HG02588 (cell line): ENCODE results near the gene MRPL48.
"Not testable (repeated sequence)": the region's sequence is repeated elsewhere in the genome, so short reads cannot be mapped to it uniquely, and the experiment has no call there.

Experiments used
- ATAC-seq: cut with Tn5 transposase; IDR thresholded peaks from one replicate; pipeline ENCODE4 v1.9.1; 2021; ENCODE audit warnings: mild to moderate bottlenecking, moderate library complexity; ENCODE audit not compliant: unreplicated experiment

The MRPL48 gene

DNA sequence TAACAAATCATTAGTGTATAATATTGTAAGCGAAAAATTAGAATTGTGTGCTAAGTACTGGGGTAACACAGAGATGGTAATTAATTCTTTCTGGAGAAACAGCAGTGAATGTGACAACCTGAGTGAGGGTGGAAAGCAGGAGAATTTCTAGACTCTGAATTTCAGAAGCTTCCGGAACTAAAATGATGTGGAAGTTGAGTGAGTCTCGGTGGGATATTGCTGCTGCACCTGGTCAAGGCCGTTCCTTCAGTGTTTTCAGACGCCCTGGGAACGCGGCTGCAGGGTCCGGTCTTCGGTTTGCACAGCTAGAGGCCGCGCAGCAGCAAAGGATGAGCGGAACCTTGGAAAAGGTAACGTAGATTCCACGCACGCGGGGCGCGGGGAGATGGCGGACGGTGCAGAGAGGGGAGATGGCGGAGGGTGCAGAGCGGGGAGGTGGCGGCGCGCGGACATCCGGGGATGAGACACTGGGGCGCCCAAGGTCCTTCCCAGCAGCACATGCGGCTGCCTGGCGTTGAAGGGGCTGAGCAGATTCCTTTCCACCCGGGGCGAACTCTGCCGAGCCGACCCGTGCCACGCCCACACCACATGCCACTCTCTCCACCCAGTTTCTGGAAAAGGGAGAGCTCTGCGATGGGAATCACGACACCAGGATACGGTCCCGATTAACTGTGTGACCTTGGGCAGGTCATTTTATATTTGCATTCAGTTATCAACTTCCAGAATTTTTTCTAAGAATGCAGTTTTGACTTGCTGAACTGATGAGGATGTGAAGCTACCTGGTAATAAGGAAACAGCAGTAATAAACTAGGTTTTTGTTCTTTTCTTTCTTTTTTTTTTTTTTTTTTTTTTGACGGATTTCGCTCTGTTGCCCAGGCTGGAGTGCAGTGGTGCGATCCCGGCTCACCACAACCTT, at the start of gene MRPL48:
MRPL48 (plus strand) TSS at position 232 of the 916 bp plus-strand sequence; CDS start at position 330, 98 bp downstream.
- ATAC-seq = peak; percentile 93

- ATAC-seq = no peak
Observed at GRCh38 chr11:73743045-73743444, 44.6 kb upstream of the MRPL48 start.

DNA sequence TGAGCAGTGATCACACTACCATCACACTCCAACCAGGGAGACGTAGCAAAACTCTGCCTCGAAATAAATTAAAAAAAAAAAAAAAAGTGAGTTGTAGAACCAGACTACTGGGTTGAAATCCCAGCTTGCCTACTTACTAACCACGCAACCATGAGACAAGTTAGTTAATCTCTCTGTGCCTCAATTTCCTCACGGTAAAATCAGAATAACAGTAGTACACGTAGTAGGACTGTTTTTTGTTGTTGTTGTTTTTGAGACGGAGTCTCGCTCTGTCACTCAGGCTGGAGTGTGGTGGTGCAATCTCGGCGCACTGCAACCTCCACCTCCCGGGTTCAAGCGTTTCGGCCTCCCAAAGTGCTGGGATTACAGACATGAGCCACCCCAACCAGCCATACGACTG, 41.0 kb upstream of the MRPL48 start:
- no peak for ATAC-seq

GRCh38 chr11:73747762-73748161, 39.9 kb upstream of the MRPL48 start:
- no peak for ATAC-seq

GRCh38 chr11:73748300-73748699, 39.4 kb upstream of the MRPL48 start:
- ATAC-seq = no peak

DNA sequence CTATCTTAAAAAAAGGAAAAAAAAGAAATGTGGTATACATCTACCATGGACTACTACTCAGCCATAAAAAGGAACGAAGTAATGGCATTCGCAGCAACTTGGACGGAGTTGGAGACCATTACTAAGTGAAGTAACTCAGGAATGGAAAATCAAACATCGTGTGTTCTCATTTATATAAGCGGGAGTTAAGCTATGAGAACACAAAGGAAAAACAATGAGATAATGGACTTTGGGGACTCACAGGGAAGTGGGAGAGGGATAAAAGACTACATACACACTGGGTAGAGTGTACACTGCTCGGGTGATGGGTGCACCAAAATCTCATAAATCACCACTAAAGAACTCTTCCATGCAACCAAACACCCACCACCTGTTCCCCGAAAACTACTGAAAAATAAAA, 38.6 kb upstream of the MRPL48 start:
- ATAC-seq = no peak

DNA sequence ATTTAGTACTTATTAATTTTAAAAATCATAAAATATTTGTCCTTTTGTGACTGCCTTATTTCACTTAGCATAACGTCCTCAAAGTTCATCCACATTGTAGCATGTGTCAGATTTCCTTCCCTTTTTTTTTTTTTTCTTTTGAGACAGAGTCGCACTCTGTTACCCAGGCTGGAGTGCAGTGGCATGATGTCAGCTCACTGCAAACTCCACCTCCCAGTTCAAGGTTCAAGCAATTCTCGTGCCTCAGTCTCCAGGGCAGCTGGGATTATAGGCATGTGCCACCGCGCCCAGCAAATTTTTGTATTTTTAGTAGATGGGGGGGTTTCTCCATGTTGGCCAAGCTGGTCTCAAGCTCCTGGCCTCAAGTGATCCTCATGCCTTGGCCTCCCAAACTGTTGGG, 37.4 kb upstream of the MRPL48 start:
- ATAC-seq = no peak

GRCh38 chr11:73750862-73751261, 36.8 kb upstream of the MRPL48 start:
- ATAC-seq = not testable (repeated sequence)

- no peak for ATAC-seq
Observed at GRCh38 chr11:73752216-73752867, 35.3 kb upstream of the MRPL48 start.

DNA sequence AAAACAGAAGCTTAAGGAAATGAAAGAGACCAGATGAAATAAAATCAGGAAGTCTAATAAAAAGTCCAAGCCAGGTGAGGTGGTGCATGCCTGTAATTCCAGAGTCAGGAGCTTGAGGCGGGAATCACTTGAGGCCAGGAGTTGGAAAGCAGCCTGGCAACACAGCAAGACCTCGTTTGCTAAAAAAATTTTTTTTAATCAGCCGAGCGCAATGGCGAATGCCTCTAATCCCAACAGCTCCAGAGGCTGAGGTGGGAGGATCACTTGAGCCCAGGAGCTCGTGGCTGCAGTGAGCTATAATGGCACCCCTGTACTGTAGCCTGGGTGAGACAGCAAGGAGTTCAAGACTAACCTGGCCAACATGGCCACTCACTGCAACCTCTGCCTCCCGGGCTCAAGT, 34.8 kb upstream of the MRPL48 start:
- ATAC-seq = no peak

DNA sequence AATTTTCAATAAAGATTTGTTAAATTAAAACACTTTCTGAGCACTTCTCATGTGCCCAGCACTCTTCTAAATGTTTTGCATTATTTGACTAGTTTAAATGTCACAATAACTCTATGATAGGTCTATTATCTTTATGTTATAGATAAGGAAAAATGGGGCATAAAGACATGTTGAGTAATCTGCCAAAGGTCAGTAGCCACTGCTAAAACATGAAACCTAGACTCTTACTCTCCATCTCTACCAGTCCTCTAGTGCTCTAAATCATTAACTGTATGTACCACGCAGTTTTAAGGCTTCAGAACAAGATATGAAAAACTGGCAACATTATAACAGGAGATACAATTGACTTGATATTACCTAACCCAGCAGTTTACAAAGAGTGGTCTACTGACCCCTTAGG, 33.7 kb upstream of the MRPL48 start:
- no peak for ATAC-seq

GRCh38 chr11:73755670-73756069, 32.0 kb upstream of the MRPL48 start:
- ATAC-seq = no peak

- ATAC-seq = no peak
Observed at GRCh38 chr11:73757598-73757997, 30.1 kb upstream of the MRPL48 start.

GRCh38 chr11:73758451-73758850, 29.2 kb upstream of the MRPL48 start:
- no peak for ATAC-seq

GRCh38 chr11:73759610-73760134, 28.0 kb upstream of the MRPL48 start:
- ATAC-seq = no peak

- peak; percentile 7 for ATAC-seq
Observed at GRCh38 chr11:73760135-73760678, 27.5 kb upstream of the MRPL48 start.

GRCh38 chr11:73760679-73761402, 26.8 kb upstream of the MRPL48 start, which contains the start of gene RAB6A:
RAB6A (minus strand) TSS chr11:73761074; CDS start chr11:73760635, 439 bp downstream.
- ATAC-seq = peak; percentile 88

GRCh38 chr11:73761403-73761945, 26.2 kb upstream of the MRPL48 start:
- peak; percentile 0 for ATAC-seq

GRCh38 chr11:73762732-73763131, 24.9 kb upstream of the MRPL48 start:
- no peak for ATAC-seq

DNA sequence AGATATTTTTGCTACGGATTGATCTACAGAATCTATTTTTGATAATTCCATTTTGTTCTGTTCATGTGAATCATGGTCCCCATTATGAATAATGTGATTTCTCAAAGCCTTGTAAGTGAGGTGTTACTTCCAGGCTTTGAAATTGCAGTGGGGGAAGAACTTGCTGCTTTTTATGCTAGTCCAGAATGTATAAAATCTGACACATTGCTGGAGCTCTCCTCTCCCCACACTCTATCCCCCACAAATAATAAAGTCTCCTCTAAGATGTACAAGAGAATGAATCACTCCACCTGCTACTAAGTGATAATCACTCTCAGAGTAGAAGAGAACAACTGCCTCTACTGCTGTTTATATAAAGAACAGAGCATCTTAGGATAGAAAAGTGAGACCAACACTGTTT, 20.9 kb upstream of the MRPL48 start:
- no peak for ATAC-seq

DNA sequence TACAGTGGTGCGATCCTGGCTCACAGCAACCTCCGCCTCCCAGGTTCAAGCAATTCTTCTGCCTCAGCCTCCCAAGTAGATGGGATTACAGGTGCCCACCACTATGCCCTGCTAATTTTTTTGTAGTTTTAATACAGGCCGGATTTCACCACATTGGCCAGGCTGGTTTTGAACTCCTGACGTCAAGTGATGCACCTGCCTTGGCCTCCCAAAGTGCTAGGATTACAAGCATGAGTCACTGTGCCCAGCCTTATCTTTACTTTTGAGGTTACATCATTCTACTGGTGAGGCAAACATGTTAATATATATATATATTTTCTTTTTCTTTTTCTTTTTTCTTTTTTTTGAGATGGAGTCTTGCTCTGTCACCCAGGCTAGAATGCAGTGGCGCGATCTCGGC, 16.9 kb upstream of the MRPL48 start:
- ATAC-seq = not testable (repeated sequence)
